Measurements from ENCODE around the gene MEF2A. TPM values are rescaled to one million over a fixed set of nuclear protein-coding genes. Genes with fewer than 3 reads are reported as not detected.

MEF2A gene
- total RNA-seq (2022; extraction: Qiagen RNA extraction; ENCODE audit: low read depth), result 10.1 to 16.3 TPM (median 14.8 TPM) in 5 replicates

GRCh38 chr15:99565299-99566156 lies at the start of gene MEF2A:
MEF2A (plus strand) TSS chr15:99565984; CDS start chr15:99633120, 67,136 bp downstream.

DNA sequence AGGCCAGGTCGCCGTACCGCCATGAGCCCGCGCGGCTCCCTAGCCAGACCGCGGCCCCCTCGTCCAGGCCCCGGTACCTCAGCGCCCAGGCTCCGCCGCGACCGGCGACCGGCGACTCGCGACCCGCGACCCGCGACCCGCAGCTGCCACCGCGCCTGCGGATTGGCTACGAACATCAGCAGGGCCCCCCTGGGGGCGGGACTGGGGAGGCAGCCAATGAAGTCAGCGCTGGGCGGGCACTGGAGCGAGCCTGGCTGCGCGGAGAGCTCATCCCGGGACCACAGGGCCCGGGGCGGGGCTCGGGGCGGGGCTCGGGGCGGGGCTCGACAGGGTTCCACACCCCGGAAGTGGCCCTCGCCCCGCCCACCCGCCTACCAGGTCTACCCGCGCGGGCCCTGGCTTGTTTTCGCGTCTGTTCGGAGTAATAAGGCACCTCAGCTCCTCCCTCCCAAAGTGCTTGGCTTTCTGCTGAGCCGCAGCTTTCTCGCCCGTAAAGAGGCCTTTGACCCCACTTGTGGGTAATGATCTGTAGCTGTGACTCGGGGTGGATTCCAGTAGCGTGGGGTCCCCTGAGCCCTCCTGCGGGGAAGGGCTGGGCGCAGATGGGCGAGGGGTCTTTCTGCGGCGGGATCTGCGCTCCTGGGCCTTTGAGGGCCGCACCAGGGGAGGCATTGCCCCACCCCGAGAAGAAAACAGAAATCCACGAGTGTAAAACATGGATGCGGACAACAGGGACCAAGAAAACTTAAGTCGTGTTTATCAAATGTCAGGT lies 167.7 kb downstream of the MEF2A start, which contains the start of gene LYSMD4:
LYSMD4 (minus strand) TSS at position 170 of the 772 bp plus-strand sequence. CDS start 1,438 bp downstream, outside the sequence.

Other genes with a start within 250 kb of the MEF2A start
- 2.5 to 3.9 TPM (median 3.8 TPM) in 5 replicates for gene LYSMD4, start 167.5 kb downstream of the MEF2A start, total RNA-seq (2022; extraction: Qiagen RNA extraction; ENCODE audit: low read depth)

All from A549 treated with ZK216348 at 1 μM for 4 hours (cell line).